ENCODE measurements around the gene PHF5A.
"Not testable (repeated sequence)": the region's sequence is repeated elsewhere in the genome, so short reads cannot be mapped to it uniquely, and the experiment has no call there.

The PHF5A gene

DNA sequence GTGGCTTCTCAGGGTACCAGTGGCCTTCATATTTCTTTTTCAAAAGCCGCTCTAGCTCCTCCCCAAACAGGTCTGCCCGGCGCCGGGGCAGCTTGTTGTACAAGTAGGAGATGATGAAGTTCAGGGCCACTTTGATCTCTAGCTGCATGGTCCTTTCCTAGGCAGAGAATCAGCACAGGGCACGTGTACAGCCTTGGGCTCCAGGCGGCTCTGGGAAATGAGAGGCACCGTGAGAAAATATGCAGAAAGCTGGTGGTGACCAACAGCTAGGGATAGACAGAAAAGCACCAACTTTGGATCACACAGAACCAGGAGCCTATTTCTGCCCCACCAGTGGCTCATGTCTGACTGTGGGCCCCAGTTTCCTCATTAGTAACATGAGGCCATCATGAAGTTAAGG is 31.3 kb downstream of the PHF5A start:
- TF ChIP-seq, protein P1, sequence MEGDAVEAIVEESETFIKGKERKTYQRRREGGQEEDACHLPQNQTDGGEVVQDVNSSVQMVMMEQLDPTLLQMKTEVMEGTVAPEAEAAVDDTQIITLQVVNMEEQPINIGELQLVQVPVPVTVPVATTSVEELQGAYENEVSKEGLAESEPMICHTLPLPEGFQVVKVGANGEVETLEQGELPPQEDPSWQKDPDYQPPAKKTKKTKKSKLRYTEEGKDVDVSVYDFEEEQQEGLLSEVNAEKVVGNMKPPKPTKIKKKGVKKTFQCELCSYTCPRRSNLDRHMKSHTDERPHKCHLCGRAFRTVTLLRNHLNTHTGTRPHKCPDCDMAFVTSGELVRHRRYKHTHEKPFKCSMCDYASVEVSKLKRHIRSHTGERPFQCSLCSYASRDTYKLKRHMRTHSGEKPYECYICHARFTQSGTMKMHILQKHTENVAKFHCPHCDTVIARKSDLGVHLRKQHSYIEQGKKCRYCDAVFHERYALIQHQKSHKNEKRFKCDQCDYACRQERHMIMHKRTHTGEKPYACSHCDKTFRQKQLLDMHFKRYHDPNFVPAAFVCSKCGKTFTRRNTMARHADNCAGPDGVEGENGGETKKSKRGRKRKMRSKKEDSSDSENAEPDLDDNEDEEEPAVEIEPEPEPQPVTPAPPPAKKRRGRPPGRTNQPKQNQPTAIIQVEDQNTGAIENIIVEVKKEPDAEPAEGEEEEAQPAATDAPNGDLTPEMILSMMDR (conservative IDR thresholded peaks at IDR 0.05; ENCODE audit: low read depth, low read length) = no peak
- no peak for DNase-seq (ENCODE audit: low read depth)
- H3K4me3 ChIP-seq (ENCODE audit: low read length) = no peak overlapping the region

DNA sequence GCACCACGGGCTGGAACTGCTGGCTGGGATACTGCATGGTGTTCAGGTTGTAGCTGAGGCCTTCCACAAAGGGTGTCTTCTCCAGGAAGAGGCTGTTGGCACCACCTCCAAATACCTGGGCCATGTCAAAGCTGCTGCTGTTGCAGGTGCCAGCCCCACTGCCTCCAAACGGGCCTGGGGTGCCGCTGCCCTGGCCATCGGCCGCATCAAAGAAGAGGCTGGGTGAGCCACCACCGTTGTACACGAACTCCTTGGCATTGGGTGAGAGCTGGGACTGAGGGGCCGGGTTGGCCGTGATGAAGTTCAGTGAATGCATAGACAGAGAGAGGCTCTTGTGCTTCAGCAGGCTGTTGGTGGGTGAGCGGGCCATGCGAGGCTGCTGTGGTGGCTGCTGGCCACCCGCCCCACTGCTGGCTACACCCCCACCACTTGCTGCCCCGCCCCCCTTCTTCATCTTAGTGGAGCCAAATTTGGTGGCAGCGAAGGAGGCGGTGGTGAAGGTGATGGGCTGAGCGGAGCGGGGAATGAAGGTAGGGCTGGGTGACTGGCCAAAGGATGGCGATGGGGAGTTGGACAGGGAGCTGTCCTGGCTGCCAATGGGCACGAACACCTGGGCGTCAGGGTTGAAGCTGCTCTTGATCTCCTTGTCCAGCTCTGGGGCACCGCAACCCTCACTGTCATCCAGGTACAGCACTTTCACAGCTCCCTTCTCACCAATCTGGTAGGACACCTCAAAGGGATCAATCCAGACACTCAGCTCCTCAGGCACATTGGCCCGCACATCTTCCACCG is 32.0 kb downstream of the PHF5A start:
- no peak for DNase-seq (ENCODE audit: low read depth)
- TF ChIP-seq, protein P1 (conservative IDR thresholded peaks at IDR 0.05; ENCODE audit: low read depth, low read length) = no peak
- H3K4me3 ChIP-seq (ENCODE audit: low read length) = no peak overlapping the region

DNA sequence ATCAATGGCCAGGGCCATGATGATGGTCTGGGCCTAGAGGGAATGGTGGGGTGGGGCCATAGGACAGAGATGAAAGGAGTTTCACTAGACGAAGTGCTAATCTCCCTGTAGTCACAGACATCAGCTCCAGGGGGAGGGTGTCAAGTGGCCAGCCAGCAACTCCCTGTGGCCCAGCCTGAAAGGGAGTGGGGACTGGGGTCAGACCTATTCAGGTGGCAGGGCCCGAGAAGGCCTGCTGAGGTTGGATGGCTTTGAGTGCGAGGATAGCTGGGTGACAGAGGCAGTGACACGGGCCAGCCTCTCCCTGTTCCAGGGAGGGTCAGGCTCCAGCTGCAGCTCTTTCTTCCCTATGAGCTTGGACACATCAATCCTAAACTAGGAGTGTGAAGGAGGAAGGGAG is 32.9 kb downstream of the PHF5A start:
- no peak overlapping the region for H3K4me3 ChIP-seq (ENCODE audit: low read length)
- TF ChIP-seq, protein P1 (conservative IDR thresholded peaks at IDR 0.05; ENCODE audit: low read depth, low read length) = no peak
- DNase-seq (ENCODE audit: low read depth) = no peak

DNA sequence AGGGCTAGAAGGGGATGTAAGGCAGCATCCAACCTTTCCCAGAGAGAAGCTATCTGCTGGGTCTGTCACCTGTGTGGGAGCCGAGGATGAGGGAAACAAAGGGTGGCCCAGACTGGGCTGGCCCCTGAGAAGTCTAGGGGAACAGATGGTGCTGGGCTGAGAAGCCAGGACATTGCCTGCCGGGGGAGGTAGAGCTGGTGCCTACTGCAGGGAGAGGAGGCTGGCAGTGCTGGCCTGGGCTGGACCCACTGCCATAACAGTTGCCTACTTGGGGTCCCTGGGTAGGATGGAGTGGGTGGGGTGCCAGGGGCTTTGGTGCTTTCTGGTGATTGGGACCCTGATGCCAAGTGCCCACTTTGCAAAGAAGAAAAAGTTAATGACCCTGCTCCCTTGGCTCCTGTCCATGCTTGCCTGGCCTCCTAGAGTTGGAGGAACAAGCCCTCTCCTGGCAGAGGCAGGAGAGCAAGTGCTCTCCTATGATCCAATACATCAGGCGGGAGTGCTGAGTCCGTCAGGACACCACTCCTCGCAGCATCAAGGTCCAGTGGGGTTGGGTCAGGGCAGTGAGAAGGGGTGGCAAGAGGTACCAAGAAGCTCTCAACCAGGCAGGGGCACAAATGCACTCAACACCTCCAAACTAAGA is 34.0 kb downstream of the PHF5A start:
- DNase-seq (ENCODE audit: low read depth); H3K4me3 ChIP-seq (ENCODE audit: low read length): not testable (repeated sequence)

DNA sequence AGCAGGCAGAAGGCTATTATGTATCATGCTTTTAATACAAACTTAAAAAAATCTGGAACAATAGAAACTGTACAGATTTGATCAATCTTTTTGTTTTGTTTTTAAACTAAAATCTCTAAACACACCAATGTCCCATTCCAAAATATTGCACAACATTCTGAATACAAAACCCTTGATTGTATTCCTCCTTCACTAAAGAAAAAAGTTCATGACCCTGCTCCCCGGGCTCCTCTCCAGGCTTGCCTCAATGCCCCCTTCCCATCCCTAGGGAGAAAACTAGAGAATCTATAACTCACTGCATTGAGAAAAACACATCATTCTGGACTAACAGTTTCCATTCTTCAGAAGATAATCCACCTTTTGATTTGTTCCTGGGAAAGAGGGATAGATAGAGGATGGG is 35.0 kb downstream of the PHF5A start:
- not testable (repeated sequence) for DNase-seq (ENCODE audit: low read depth); H3K4me3 ChIP-seq (ENCODE audit: low read length)

DNA sequence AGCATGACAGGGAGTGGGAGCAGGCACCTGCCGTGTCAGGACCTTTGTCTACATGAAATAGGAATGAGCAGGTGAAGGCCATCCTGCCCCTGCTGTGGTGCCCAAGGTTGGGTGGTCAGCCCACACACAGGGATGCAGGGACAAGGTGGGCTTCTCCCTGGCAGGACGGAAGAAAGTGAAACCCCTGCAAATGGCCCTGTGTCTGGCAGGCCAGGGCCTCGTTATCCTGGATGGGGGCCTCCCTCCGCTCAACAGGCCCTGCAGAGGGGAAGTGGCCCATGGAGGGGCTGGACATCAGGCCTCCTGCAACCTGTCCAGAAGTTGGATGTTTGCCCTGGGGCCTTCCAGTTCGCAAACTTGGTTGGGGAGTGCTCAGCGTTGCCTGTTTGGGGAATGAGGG is 36.8 kb downstream of the PHF5A start:
- no peak overlapping the region for H3K4me3 ChIP-seq (ENCODE audit: low read length)
- no peak for DNase-seq (ENCODE audit: low read depth)
- TF ChIP-seq, protein P1 (conservative IDR thresholded peaks at IDR 0.05; ENCODE audit: low read depth, low read length) = no peak

DNA sequence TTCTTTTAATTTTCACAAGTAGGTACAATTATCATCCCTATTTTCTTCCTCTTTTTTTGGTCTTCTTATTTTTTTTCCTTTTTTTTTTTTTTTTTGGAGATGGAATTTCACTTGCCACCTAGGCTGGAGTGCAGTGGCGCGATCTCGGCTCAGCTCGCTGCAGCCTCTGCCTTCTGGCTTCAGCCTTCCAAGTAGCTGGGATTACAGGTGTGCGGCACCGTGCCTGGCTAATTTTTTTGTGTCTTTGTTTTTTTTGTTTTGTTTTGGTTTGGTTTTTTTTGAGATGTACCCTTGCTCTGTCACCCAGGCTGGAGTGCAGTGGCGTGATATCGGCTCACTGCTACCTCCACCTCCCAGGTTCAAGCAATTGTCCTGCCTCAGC is 38.5 kb downstream of the PHF5A start:
- TF ChIP-seq, protein P1 (conservative IDR thresholded peaks at IDR 0.05; ENCODE audit: low read depth, low read length) = no peak
- no peak for DNase-seq (ENCODE audit: low read depth)
- H3K4me3 ChIP-seq (ENCODE audit: low read length) = no peak overlapping the region

DNA sequence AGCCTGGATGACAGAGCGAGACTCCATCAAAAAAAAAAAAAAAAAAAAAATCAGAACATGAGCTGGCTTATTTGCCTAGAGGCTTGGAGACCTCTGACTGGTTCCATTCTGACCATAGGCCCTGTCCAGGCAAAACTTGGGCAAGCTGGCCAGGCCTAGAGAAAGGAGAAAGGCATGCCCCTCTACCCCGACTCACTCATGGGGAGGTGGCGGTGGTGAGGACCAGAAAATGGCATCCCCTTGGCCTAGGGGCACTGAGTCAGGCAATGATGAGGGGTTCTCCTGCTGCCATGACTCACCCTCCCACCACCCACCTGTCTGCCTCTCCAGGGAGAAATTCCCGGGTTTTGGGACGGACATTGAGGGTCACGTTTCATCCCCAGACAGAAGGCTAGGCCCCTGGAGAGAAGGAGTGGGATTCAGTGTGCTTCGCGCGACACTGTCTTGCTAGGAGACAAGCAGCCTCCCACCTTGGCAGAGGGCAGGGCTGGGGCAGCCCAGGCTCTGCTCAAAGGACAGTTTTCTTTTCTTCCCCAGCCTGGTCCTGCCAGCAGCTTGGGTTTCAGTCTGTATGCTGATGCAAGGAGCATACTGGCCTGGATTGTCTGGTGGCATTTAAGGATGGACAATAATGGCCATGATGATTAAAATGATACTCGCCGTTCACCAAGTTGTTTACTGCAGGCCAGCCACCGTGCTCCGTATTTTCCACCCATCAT is 39.1 kb downstream of the PHF5A start:
- no peak overlapping the region for H3K4me3 ChIP-seq (ENCODE audit: low read length)
- TF ChIP-seq, protein P1 (conservative IDR thresholded peaks at IDR 0.05; ENCODE audit: low read depth, low read length) = no peak

More for the DNA sequence above, 39.1 kb downstream of the PHF5A start:
- DNase-seq (ENCODE audit: low read depth) = no peak
